Vagina (tissue), 2 donors: ENCODE measurements around the gene CD38.

Experiments used
- POLR2AphosphoS5 ChIP-seq, 2 donors: sonication (generic); formaldehyde crosslinking; IDR thresholded peaks; one replicate each; pipeline ENCODE4 v1.9.0; 2017; ENCODE audit warnings: antibody characterized with exemption in 2 of 2, mild to moderate bottlenecking in 2 of 2, low read depth in 1 of 2; ENCODE audit not compliant: insufficient read depth in 1 of 2
- TF ChIP-seq, protein P1 (sequence below), 3 experiments: fragments of 450-650 bp in 2 of 3; fragments of 200-600 bp in 1 of 3; sonication (generic) in 1 of 3; IDR thresholded peaks; one replicate each; pipeline ENCODE4 v1.5.1; 2017 to 2019; ENCODE audit warnings: antibody characterized with exemption in 3 of 3, mild to moderate bottlenecking in 2 of 3, moderate library complexity in 2 of 3

DNA sequence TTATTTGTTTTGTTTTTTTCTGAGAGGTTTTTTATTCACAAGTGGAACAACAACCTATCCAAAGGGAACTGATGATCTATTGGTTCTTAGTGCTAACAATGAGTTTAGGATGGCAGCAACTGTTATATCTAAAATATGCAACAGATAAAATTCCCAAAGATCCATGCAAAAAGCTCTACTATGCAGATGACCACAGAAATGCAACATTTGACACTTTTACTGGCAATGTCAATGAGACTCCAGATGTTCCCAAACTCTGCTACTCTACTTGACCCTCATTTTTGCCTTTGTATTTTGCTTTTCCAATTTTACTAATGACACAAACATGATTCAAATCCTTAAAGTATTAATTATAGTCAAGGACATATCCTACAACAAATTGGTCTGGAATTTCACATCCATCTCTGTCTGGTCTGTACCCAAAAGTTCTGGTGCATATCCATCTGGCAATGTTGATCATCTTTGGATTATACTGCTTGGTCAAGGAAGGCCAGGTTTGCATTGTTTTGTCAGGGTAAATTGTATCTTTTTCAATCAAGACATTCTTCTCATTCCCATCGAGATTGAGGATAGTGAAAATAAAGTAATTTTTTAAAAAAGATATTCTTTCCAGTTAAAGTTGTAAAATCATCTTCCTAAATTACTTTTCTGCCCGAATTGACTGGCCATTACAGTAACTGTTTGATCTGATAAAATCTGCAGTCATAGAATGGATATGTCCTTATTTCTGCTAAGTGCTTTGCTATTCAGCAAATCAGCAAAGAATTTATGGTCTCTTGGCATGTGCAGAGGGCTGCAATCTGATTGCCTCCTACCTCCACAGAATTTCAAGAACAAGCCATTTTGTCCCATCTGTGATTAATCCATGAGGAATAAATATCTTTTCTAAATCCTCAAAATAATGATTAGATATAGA, 86.8 kb downstream of the CD38 start:
- TF ChIP-seq, protein P1, sequence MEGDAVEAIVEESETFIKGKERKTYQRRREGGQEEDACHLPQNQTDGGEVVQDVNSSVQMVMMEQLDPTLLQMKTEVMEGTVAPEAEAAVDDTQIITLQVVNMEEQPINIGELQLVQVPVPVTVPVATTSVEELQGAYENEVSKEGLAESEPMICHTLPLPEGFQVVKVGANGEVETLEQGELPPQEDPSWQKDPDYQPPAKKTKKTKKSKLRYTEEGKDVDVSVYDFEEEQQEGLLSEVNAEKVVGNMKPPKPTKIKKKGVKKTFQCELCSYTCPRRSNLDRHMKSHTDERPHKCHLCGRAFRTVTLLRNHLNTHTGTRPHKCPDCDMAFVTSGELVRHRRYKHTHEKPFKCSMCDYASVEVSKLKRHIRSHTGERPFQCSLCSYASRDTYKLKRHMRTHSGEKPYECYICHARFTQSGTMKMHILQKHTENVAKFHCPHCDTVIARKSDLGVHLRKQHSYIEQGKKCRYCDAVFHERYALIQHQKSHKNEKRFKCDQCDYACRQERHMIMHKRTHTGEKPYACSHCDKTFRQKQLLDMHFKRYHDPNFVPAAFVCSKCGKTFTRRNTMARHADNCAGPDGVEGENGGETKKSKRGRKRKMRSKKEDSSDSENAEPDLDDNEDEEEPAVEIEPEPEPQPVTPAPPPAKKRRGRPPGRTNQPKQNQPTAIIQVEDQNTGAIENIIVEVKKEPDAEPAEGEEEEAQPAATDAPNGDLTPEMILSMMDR (IDR thresholded peaks at IDR 0.05): no peak
- TF ChIP-seq POLR2AphosphoS5 (IDR thresholded peaks at IDR 0.05; ENCODE audit: insufficient read depth in 1 of 2, low read depth in 1 of 2): no peak
